Activated T-cell treated with anti-CD3 and anti-CD28 coated beads for 4 hours (primary cell): ENCODE results near the gene RSRC1.
"Not testable (repeated sequence)": the region's sequence is repeated elsewhere in the genome, so short reads cannot be mapped to it uniquely, and the experiment has no call there.

Experiments used
- DNase-seq: peaks from one replicate; pipeline ENCODE4 v3.0.0-alpha.2; 2020

RSRC1 gene

DNA sequence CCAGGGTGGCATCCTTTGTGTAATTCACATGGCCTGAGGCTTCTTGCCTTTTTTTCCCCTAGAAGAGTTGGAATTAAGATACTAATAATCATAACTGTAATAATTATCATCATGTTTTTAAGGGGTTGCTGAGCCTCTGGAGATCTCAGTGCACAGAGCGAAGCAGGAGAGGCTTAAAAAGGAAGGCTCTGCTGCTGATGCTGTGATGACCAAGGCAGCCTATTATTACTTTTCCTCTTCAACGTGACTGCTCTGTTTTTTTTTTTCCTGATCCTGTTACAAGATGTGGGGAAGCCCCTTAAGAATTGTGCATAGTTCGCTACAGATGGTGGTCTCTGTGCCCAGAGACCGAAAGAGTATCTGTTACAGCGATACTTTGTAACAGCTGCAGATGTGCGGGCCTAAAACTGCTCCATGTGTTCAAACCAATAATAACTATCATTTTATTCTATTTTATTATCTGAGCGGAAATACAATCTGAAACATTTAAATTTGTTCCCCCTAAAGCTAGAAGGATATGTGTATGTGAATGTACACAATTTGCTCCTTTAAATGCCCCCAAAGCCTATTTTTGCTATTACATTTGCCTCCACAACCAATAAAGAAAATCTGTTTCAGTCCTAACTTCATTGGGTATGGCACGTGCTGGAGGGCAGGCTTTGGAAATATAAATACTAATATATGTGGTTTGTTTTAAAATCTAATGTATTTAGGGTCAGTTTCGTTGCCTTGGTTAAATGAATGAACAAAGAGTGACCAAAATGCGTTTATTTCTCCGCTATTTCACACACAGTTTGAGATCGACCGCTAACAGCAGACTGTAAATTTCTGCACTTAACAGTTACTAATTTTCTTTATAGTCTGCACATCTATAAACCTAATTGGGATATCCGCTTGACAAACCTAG, 8.3 kb upstream of the RSRC1 start:
- DNase-seq, result no peak

- DNase-seq, result no peak
Observed at GRCh38 chr3:158102242-158103080, 7.4 kb upstream of the RSRC1 start.

GRCh38 chr3:158103081-158103886, 6.6 kb upstream of the RSRC1 start:
- no peak for DNase-seq

- no peak for DNase-seq
Observed at GRCh38 chr3:158103887-158104327, 6.0 kb upstream of the RSRC1 start.

DNA sequence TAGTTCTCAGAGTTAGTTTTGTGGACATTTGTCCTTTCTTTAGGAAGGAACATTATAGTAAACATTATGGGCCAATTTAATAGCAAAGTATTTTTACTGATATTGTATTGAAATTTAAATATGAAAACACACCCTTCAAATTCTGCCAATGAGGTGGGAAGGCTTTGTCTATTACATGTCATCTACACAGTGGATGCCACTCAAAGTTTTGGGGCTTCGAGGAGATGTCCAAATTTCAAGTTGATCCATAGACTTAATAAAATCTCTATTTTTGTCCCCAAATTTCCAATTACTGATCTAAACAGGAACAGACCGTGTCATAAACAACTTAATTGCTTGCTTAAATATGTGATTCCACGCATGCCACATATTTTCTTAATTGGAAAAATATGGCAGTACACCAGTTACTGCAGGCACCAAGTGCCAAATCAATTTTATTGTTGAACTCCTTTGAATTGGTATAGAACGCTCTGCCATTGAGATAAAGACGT, 5.4 kb upstream of the RSRC1 start:
- DNase-seq, result no peak

DNA sequence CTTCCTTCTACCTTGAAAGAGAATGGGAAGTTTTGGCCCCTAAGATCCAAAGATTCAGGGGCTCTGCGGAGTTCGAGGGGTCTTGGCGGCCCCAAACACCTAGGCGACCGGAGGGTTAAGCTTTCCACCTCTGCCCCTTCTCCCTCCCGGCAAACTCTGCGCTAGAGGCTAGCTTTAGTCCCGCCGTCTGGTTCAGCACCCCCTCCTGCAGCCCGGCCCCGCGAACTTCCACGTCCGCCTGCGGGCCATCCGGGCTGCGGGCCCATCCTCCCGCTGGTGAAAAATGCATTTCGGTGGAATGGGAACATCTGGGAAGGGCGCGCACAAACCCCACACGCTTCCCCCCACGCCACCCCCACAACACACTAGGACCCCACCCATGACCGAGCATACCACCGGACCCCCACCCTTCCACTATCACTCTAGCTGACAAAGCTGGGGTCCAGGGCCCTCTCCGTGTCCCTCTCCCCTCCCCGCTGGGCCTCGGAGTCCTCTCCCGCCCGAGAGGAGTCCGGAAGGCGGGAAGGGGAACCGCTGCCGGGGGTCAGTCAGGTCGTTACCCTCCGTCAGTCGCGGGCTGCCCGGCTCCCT, 4.7 kb upstream of the RSRC1 start:
- DNase-seq, result no peak

DNA sequence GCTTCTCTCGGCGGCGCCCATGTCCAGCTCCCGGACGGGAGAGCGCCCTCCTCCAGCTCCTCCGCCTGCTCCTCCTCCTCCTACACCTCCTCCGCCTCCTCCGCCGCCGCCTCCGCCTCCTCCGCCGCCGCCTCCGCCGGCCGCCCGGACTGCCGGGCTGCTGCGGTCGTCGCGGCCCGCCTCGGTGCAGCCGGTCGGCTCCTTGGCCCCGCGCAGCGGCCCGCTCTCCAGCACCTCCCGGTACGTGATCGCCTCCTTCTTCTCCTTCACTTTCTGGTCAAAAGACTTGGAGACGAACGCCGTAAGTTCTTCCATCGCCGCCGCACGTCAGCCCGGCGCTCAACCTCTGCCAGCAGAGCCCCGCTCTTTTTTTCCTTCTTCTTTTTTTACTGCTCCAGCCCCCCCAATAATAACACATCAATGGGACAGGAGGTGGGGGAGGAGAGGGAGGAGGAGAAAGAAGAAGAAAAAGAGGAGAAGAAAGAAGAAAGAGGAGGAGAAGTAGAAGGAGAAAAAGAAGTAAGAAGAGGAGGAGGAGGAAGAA, 4.1 kb upstream of the RSRC1 start:
- DNase-seq, result no peak

DNA sequence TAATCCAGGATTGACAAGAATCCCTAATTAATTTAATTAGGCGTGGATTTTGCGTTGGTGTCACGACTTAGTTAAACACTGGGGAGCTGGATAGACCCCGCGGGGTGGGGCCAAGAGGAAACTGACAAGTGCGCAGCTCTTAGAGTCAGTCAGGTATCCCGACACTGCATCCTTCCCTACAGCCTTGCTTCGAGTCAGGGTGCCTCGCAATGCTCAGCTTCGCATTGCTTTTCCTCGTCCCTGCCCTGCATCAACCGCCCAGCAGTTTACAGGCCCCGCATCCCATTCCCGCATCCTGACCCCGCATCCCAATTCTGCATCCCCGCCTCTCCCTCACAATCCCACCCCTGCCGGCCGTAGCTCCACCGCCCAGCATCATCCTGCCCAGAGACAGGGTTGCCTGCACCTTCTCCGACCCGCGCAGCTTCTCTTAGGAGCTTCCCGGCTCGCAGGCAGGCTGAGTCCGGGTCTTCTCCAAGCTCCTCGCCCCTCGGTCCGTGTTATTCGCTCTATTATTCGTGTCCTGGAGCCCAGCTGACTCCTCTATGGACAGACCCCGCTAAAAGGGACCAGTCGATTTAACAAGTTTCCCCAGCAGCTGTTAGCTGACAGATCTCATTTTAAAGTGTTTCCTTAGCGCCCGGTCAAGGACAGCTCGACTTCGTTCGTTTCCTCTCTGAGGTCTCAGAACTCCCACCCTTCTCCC, 3.0 kb upstream of the RSRC1 start:
- no peak for DNase-seq

DNA sequence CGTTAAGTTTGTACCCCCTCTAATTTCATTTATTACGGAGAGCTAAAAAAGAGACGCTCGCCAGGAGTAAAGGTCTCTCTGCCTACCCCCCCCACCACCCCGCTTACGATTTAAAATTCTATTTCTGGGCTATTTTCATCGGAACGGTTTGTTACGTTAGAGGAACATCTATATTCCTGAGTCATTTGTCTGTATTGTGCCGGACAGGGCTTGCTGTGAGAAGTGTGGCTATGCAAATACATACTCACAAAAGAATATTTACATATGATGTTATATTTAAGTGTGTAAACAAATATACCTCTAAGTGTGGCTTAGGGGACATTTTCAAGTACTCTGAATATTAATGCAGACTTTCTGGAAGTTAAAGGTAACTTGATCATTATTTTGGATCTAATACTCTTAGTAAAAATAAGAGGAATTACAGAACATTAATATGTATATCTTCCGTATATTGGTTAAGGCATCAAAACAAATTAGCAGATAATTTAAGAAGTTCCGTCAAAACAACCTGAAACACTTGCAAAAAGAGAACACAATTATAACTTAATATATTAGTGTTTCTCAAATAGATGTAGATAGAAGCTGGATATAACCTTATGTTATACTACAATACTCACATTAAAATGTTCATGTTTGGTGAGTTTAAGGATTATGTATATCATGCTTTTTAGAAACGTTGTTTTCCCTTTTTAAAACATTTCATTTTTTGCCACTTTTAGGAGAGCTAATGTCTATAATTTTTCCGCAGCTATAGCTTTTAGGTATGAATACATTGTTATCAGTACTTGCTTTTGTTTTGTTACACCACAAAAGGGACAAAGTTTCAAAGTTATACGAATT, 2.1 kb upstream of the RSRC1 start:
- no peak for DNase-seq

DNA sequence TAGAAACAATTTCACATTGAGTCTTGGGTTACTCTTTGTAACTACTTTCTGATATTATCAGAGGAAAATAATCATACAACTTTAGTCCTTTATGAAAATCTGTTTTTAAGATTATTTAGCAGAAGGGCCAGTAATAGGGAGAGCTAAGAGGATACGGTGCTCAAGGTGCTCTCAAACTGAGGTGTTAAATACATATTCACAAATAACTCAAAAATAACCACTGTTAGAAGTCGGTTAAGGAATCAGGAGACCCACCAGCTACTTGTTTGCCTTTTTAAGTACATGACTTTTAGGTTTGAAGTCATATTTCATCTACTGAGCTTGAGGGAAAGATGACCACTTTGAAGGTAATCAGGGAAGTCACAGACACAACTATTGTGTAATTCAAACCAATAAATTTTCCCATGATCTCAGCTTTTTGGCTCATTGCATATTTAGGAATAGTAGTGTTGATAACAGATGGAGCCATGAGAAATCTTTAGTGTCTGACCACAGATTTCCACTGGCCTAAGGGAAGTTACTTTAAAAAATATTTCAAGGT, 1.4 kb upstream of the RSRC1 start:
- no peak for DNase-seq

DNA sequence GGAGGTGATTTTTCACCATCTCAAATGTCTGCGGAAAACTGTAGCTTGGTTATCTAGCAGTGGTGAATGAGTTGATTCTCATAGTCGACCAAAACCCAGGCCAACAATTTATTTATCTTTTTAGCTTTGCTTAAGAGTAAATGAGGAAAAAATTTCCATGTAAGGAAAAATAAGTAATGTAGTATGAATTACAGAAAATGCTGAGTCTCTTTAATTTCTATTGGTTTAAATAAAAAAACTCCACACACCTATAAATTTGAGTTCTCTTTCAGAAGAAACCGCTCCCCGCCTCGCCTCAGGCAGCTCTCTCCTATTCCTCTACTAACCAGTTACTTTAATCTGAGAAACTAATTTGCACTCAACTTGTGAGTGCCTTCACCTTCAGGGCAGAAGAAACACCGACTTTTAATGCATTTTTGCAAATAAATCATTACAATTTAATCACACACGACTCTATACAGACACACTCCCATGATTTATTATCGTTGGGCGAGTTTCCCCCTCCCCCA, 540 bp upstream of the RSRC1 start:
- DNase-seq, result no peak

GRCh38 chr3:158110658-158111018, 749 bp downstream of the RSRC1 start:
- DNase-seq, result no peak

- no peak for DNase-seq
Observed at GRCh38 chr3:158111861-158112260, 2.0 kb downstream of the RSRC1 start.

DNA sequence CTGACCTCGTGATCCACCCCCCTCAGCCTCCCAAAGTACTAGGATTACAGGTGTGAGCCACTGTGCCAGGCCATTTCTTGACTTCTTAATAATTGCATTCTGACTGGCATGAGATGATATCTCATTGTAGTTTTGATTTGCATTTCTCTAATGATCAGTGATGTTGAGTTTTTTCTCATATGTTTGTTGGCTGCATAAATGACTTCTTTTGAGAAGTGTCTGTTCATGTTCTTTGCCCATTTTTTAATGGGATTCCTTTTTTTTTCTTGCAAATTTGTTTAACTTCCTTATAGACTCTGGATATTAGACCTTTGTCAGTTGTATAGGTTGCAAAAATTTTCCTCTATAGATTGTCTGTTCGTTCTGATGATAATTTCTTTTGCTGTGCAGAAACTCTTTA, 3.7 kb downstream of the RSRC1 start:
- not testable (repeated sequence) for DNase-seq

DNA sequence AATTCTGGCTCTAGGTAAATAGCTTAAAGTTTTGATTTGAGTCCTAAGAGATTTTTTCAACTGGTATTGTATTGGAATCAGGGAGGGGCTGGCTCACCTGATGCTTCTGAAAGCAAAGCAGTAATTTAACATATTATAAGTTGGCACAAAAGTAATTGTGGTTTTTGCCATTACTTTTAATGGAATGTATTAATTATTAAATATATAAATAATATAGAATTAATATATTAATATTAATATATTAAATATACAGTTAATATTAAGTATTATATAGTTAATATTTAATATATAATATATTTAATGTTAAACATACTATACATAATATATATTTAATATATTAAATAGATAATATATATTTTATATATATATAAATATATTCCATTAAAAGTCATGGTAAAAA, 10.4 kb downstream of the RSRC1 start:
- no peak for DNase-seq

DNA sequence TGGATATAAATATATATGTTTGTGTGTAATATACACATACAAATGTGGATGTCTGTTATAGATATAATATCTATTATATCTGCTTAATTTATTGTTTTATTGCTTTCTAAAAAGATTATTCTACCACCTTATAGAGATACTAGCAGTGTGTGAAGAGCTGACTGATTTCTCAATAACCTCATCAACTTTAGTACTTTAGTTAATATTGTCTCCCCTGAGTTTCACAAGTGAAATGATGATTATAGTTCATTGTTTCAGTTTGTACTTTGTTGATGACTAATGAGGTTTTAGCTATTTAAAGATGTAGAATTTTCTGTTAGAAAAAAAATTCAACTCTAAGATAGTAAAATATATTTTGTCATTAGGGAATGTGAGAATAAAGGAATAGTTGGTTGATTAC, 11.4 kb downstream of the RSRC1 start:
- no peak for DNase-seq

- DNase-seq, result not testable (repeated sequence)
Observed at GRCh38 chr3:158122721-158123120, 12.8 kb downstream of the RSRC1 start.

DNA sequence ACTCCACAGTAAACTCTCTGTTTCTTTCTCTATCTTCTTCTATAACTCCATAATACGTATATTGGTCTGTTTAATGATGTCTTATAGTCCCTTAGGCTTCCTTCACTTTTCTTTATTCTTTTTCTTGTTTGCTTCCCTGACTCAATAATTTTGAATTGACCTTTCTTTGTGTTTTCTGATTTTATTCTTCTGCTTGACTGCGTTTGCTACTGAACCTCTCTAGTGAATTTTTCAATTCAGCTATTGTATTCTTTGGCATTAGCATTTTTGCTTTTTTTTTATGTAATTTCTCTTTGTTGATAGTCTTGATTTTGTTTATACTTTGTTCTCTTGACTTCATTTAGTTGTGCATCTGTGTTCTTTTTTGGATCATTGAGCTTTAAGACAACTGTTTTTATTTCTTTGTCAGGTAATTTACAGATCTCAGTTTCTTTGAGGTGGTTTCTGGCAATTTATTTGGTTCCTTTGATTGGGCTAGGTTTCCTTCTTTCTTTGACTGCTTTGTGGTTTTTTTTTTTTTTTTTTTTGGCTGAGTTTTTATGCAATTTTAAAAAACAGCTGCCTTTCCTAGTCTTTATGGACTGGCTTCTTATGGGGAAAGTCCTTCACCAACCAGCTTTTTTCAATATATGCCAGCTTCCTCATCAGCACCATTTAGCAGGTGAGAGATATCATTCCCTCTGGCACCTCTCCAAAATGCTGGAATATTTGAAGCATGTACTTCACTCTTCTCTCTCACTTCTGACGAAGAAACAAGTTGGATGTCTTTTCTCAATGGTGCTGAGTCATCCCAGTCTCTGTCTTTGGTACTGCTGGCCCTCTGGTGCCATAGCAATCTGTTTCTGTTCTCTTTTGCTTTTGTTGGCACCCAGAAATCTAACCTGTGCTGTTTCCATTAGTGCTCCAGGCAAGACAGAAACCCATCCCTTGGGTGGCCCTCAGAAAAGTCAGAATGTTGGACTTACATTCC, 17.6 kb downstream of the RSRC1 start:
- no peak for DNase-seq

DNA sequence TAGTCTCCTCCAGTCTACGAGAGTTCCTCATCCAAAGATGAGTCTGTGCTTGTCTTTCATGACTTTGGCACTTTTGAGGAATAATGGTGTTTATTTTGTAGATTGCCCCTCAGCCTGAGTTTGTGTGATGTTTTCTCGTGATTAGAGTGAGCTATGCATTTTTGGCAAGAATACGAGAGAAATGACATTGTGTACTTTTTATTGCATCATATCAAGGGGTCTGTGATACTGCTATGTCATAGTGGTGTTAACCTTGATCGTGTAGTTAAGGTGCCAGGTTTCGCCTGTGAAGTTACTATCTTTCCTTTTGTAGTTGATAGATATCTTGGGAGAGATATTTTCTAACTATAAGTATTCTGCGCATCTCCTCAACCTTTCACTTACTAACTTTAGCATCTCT, 18.9 kb downstream of the RSRC1 start:
- no peak for DNase-seq
